Measurements from ENCODE around the gene MAPT. TPM values are rescaled to one million over a fixed set of nuclear protein-coding genes. Genes with fewer than 3 reads are reported as not detected.
A peak's percentile ranks its signal among the peaks of the same experiment; 100 is the strongest.

Gene MAPT
- total and polyA plus RNA-seq, 4 donors, result 0.27 to 3.8 (median 1.8) TPM

DNA sequence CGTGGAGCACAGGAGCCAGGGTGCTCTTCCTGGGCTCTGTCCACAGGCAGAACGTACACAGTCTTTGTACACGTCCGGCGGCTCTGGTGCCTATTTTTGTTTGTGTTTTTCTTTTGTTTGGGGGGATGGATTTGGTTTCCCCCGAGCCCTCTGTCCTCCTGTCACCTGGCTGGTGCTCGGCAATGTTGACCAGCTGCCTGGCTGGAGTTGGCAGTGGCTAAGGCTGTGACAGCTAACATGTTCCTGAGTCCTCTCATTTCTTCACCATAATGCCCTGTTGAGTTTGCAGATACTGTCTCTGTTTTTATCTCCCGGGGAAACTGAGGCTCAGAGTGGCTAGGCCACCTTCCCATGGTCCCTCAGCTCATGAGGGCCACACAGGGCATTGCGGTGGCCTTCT lies 25.7 kb downstream of the MAPT start:
- Histone ChIP-seq H3K27me3 (ENCODE audit: control insufficient read depth in 3 of 3, insufficient read depth in 3 of 3, low read length in 2 of 3) (peaks cover 0 to 17% (median 0%) of the 10 kb centered on the region in 3 donors), H3K36me3 (ENCODE audit: control insufficient read depth in 4 of 4, insufficient read depth in 4 of 4, low read length in 4 of 4) (no peaks in the 10 kb centered on the region), H3K9ac (ENCODE audit: insufficient read depth in 1 of 2, low read length in 2 of 2) (no peak overlapping the region), H3K4me3 (no peak overlapping the region), H3K9me3 (ENCODE audit: control insufficient read depth in 4 of 4, insufficient read depth in 3 of 4, low read length in 3 of 4) (peaks cover 0 to 9% (median 0%) of the 10 kb centered on the region in 4 donors), H3K4me1 (ENCODE audit: control insufficient read depth in 5 of 5, insufficient read depth in 5 of 5, low read length in 5 of 5) (peaks cover 0 to 17% (median 9%) of the 10 kb centered on the region in 5 donors), H3K27ac (ENCODE audit: low read depth in 1 of 2, low read length in 1 of 2) (no peak overlapping the region)
- no peak for DNase-seq
- ATAC-seq (ENCODE audit: insufficient read depth, low FRiP score), result no peak
- TF ChIP-seq, protein P1, sequence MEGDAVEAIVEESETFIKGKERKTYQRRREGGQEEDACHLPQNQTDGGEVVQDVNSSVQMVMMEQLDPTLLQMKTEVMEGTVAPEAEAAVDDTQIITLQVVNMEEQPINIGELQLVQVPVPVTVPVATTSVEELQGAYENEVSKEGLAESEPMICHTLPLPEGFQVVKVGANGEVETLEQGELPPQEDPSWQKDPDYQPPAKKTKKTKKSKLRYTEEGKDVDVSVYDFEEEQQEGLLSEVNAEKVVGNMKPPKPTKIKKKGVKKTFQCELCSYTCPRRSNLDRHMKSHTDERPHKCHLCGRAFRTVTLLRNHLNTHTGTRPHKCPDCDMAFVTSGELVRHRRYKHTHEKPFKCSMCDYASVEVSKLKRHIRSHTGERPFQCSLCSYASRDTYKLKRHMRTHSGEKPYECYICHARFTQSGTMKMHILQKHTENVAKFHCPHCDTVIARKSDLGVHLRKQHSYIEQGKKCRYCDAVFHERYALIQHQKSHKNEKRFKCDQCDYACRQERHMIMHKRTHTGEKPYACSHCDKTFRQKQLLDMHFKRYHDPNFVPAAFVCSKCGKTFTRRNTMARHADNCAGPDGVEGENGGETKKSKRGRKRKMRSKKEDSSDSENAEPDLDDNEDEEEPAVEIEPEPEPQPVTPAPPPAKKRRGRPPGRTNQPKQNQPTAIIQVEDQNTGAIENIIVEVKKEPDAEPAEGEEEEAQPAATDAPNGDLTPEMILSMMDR (IDR thresholded peaks at IDR 0.05; ENCODE audit: control extremely low read depth, extremely low read depth), result no peak
- 86 to 91% methylated on average over 9 of the region's 9 CpGs for WGBS, 2 donors

DNA sequence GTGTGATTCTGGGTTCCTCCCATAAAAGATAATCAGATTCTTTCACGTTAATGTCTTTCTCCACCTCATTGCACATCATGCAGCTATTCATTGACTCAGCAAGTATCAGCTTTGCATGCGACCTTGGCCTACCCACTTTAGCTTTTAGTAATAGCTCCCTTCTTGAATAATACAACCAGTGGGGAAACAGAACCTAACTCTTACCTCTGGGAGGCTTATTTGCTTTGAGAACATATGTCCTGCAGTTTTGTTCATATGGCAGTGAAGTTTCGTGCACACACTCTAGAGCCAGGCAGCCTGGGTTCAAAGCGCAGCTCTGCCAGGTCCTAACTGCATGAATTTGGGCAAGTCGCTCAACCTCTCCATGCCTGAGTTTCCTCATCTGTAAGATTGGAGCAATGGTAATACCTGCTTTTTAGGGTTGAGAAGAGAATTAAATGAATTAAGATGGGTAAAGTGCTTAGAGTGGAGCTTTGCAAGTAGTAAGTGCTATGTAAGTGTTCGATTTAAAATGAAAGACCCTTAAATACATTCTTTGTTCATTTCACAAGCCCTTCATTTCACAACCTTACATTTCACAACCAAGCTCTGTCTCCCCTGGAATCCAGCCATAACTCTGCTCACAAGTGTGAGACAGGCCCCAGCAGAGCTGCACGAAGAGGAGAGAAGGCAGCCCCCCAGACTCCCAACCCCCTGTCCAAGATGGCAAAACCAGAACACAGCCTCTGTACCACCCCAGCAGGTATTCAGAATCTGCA lies 29.3 kb downstream of the MAPT start:
- H3K9me3 ChIP-seq (ENCODE audit: control insufficient read depth in 4 of 4, insufficient read depth in 3 of 4, low read length in 3 of 4), result peaks cover 0 to 13% (median 3%) of the 10 kb centered on the region in 4 donors
- H3K4me1 ChIP-seq (ENCODE audit: control insufficient read depth in 5 of 5, insufficient read depth in 5 of 5, low read length in 5 of 5), result peaks cover 0 to 23% (median 9%) of the 10 kb centered on the region in 5 donors
- H3K4me3 ChIP-seq, result no peak overlapping the region
- H3K27me3 ChIP-seq (ENCODE audit: control insufficient read depth in 3 of 3, insufficient read depth in 3 of 3, low read length in 2 of 3), result no peaks in the 10 kb centered on the region
- TF ChIP-seq, protein P1 (IDR thresholded peaks at IDR 0.05; ENCODE audit: control extremely low read depth, extremely low read depth), result no peak
- H3K9ac ChIP-seq (ENCODE audit: insufficient read depth in 1 of 2, low read length in 2 of 2), result no peak overlapping the region
- 49 to 61% methylated on average over 7 of the region's 7 CpGs for WGBS, 2 donors
- no peak overlapping the region for H3K27ac ChIP-seq (ENCODE audit: low read depth in 1 of 2, low read length in 1 of 2)
- no peaks in the 10 kb centered on the region for H3K36me3 ChIP-seq (ENCODE audit: control insufficient read depth in 4 of 4, insufficient read depth in 4 of 4, low read length in 4 of 4)
- DNase-seq (peak; percentile 68 to 92 (median 83)), ATAC-seq (ENCODE audit: insufficient read depth, low FRiP score) (no peak)

DNA sequence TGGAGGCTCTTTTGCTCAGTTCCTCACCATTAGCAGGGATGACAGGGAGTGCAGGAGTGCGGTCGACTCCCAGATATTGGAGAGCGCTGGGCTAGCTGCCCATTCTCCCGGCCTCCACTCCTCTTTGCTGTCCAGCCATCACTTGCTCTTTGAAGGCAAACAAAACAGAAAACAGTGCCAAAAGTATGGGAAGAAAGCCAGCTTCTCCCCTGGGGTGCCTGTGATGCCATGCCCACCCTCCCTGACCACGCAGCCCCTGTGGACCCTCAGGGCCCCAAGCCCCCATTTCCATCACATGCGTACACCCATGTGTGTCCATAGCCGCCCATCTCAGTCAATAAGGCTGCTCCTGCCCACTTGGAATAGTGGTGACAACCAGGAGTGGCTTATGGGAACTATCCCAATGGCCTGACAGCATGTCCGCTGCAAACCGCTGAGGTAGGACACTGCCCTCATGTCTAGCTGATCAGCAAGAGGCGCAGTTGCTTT lies 30.0 kb downstream of the MAPT start:
- Histone ChIP-seq H3K4me3 (no peak overlapping the region), H3K27ac (ENCODE audit: low read depth in 1 of 2, low read length in 1 of 2) (no peak overlapping the region), H3K9ac (ENCODE audit: insufficient read depth in 1 of 2, low read length in 2 of 2) (no peak overlapping the region), H3K36me3 (ENCODE audit: control insufficient read depth in 4 of 4, insufficient read depth in 4 of 4, low read length in 4 of 4) (no peaks in the 10 kb centered on the region), H3K4me1 (ENCODE audit: control insufficient read depth in 5 of 5, insufficient read depth in 5 of 5, low read length in 5 of 5) (peaks cover 0 to 23% (median 9%) of the 10 kb centered on the region in 5 donors), H3K9me3 (ENCODE audit: control insufficient read depth in 4 of 4, insufficient read depth in 3 of 4, low read length in 3 of 4) (peaks cover 0 to 13% (median 3%) of the 10 kb centered on the region in 4 donors), H3K27me3 (ENCODE audit: control insufficient read depth in 3 of 3, insufficient read depth in 3 of 3, low read length in 2 of 3) (no peaks in the 10 kb centered on the region)
- TF ChIP-seq, protein P1 (IDR thresholded peaks at IDR 0.05; ENCODE audit: control extremely low read depth, extremely low read depth), result no peak
- WGBS, 2 donors, result 75 to 83% methylated on average over 10 of the region's 10 CpGs
- ATAC-seq (ENCODE audit: insufficient read depth, low FRiP score) (no peak), DNase-seq (peak; percentile 17 to 53 (median 24))

Measured in lung (tissue), 12 donors.